ENCODE results near the gene KCNH1. TPM values are rescaled to one million over a fixed set of nuclear protein-coding genes. Genes with fewer than 3 reads are reported as not detected.

The KCNH1 gene
- total and polyA plus RNA-seq, 4 donors: not detected

DNA sequence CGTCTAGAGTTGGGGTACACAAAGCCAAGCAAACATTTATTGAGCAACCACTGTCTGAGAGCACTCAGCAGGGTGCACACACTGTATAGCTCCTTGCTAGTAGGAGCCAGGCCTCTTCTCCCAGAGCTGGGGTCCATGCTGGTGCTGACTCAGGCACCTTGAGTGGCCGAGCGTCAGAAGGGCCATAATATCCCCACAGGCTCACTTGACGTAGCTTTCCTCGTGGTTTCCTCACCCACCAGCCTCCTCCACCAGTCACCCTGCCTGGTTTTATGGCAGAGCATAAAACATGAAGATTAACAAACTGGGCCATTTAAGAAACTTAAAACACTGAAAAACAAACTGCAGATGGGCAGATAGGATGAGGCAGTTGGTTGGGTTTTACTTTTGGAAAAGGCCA lies 443.7 kb downstream of the KCNH1 start:
- no peak for DNase-seq (ENCODE audit: low spot score)
- WGBS: 90% methylated on average over 5 of the region's 5 CpGs
- TF ChIP-seq HNF4A (conservative IDR thresholded peaks at IDR 0.05) (no peak), HNF4G (IDR thresholded peaks at IDR 0.05) (no peak), EGR1 (IDR thresholded peaks at IDR 0.05; ENCODE audit: low read depth in 2 of 2) (no peak), TAF1 (conservative IDR thresholded peaks at IDR 0.05) (no peak), GABPA (IDR thresholded peaks at IDR 0.05 in 1 of 2, conservative IDR thresholded peaks at IDR 0.05 in 1 of 2) (no peak), YY1 (IDR thresholded peaks at IDR 0.05) (no peak), JUND (IDR thresholded peaks at IDR 0.05) (no peak), RAD21 (IDR thresholded peaks at IDR 0.05) (no peak), SP1 (IDR thresholded peaks at IDR 0.05) (no peak), FOXA1 (IDR thresholded peaks at IDR 0.05) (no peak), FOXA2 (IDR thresholded peaks at IDR 0.05) (no peak), RXRA (IDR thresholded peaks at IDR 0.05) (no peak), NR2F2 (IDR thresholded peaks at IDR 0.05) (no peak)
- TF ChIP-seq, protein P1, sequence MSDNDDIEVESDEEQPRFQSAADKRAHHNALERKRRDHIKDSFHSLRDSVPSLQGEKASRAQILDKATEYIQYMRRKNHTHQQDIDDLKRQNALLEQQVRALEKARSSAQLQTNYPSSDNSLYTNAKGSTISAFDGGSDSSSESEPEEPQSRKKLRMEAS (IDR thresholded peaks at IDR 0.05): no peak
- TF ChIP-seq, protein P2, sequence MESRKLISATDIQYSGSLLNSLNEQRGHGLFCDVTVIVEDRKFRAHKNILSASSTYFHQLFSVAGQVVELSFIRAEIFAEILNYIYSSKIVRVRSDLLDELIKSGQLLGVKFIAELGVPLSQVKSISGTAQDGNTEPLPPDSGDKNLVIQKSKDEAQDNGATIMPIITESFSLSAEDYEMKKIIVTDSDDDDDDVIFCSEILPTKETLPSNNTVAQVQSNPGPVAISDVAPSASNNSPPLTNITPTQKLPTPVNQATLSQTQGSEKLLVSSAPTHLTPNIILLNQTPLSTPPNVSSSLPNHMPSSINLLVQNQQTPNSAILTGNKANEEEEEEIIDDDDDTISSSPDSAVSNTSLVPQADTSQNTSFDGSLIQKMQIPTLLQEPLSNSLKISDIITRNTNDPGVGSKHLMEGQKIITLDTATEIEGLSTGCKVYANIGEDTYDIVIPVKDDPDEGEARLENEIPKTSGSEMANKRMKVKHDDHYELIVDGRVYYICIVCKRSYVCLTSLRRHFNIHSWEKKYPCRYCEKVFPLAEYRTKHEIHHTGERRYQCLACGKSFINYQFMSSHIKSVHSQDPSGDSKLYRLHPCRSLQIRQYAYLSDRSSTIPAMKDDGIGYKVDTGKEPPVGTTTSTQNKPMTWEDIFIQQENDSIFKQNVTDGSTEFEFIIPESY (IDR thresholded peaks at IDR 0.05): no peak
- TF ChIP-seq, protein P3, sequence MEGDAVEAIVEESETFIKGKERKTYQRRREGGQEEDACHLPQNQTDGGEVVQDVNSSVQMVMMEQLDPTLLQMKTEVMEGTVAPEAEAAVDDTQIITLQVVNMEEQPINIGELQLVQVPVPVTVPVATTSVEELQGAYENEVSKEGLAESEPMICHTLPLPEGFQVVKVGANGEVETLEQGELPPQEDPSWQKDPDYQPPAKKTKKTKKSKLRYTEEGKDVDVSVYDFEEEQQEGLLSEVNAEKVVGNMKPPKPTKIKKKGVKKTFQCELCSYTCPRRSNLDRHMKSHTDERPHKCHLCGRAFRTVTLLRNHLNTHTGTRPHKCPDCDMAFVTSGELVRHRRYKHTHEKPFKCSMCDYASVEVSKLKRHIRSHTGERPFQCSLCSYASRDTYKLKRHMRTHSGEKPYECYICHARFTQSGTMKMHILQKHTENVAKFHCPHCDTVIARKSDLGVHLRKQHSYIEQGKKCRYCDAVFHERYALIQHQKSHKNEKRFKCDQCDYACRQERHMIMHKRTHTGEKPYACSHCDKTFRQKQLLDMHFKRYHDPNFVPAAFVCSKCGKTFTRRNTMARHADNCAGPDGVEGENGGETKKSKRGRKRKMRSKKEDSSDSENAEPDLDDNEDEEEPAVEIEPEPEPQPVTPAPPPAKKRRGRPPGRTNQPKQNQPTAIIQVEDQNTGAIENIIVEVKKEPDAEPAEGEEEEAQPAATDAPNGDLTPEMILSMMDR (IDR thresholded peaks at IDR 0.05; ENCODE audit: low read depth, low read length, missing input control): no peak
- TF ChIP-seq, protein P4, sequence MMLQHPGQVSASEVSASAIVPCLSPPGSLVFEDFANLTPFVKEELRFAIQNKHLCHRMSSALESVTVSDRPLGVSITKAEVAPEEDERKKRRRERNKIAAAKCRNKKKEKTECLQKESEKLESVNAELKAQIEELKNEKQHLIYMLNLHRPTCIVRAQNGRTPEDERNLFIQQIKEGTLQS (IDR thresholded peaks at IDR 0.05): no peak
- TF ChIP-seq, protein P5, sequence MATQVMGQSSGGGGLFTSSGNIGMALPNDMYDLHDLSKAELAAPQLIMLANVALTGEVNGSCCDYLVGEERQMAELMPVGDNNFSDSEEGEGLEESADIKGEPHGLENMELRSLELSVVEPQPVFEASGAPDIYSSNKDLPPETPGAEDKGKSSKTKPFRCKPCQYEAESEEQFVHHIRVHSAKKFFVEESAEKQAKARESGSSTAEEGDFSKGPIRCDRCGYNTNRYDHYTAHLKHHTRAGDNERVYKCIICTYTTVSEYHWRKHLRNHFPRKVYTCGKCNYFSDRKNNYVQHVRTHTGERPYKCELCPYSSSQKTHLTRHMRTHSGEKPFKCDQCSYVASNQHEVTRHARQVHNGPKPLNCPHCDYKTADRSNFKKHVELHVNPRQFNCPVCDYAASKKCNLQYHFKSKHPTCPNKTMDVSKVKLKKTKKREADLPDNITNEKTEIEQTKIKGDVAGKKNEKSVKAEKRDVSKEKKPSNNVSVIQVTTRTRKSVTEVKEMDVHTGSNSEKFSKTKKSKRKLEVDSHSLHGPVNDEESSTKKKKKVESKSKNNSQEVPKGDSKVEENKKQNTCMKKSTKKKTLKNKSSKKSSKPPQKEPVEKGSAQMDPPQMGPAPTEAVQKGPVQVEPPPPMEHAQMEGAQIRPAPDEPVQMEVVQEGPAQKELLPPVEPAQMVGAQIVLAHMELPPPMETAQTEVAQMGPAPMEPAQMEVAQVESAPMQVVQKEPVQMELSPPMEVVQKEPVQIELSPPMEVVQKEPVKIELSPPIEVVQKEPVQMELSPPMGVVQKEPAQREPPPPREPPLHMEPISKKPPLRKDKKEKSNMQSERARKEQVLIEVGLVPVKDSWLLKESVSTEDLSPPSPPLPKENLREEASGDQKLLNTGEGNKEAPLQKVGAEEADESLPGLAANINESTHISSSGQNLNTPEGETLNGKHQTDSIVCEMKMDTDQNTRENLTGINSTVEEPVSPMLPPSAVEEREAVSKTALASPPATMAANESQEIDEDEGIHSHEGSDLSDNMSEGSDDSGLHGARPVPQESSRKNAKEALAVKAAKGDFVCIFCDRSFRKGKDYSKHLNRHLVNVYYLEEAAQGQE (IDR thresholded peaks at IDR 0.05): no peak
- Histone ChIP-seq H3K9me3 (ENCODE audit: control insufficient read depth in 4 of 4, low read length in 3 of 4) (no peaks in the 10 kb centered on the region), H3K9ac (ENCODE audit: low read depth in 1 of 2, low read length in 2 of 2) (no peak overlapping the region), H3K4me1 (ENCODE audit: control insufficient read depth in 4 of 4, insufficient read depth in 4 of 4, low read length in 3 of 4) (peaks cover 6 to 11% (median 9%) of the 10 kb centered on the region in 4 donors), H3K27me3 (ENCODE audit: control insufficient read depth in 4 of 4, insufficient read depth in 4 of 4, low read length in 3 of 4) (no peaks in the 10 kb centered on the region), H3K27ac (ENCODE audit: low read depth in 1 of 2, low read length in 2 of 2) (no peak overlapping the region), H3K36me3 (ENCODE audit: control insufficient read depth in 4 of 4, insufficient read depth in 3 of 4, low read depth in 1 of 4, low read length in 3 of 4) (no peaks in the 10 kb centered on the region), H3K4me3 (ENCODE audit: low read depth in 1 of 3, low read length in 3 of 3) (no peak overlapping the region)
